H1 (cell line): ENCODE data around the gene RNF10. TPM values are rescaled to one million over a fixed set of nuclear protein-coding genes. Genes with fewer than 3 reads are reported as not detected.

ENCODE experiments used
- BACH1 ChIP-seq: IDR thresholded peaks from 2 replicates; pipeline ENCODE4 v1.6.1; 2012; ENCODE audit warnings: low read length, improper control_type of control experiment
- BCL11A ChIP-seq, 2 experiments: IDR thresholded peaks; one replicate each; pipeline ENCODE4 v1.6.1; 2011; ENCODE audit warnings: low read depth in 2 of 2, low read length in 2 of 2, mild to moderate bottlenecking in 2 of 2
- CBX5 ChIP-seq: fragments of 300-800, 300-1000 bp; sonication (generic); IDR thresholded peaks from 2 replicates; pipeline ENCODE4 v1.7.1; 2016; ENCODE audit warnings: antibody characterized with exemption, low read length, low read depth
- CBX8 ChIP-seq: fragments of 300-800, 300-1000 bp; sonication (generic); IDR thresholded peaks from 2 replicates; pipeline ENCODE4 v1.7.1; 2016; ENCODE audit warnings: low read depth, low read length, borderline replicate concordance
- CREB1 ChIP-seq: IDR thresholded peaks from 2 replicates; pipeline ENCODE4 v1.6.1; 2012; ENCODE audit warnings: inconsistent platforms
- CTBP2 ChIP-seq: IDR thresholded peaks from 2 replicates; pipeline ENCODE4 v1.7.0; 2011; ENCODE audit warnings: borderline replicate concordance, mild to moderate bottlenecking, moderate library complexity, mixed read lengths, low read length; ENCODE audit not compliant: insufficient read depth, insufficient read length
- JUN ChIP-seq: IDR thresholded peaks from 2 replicates; pipeline ENCODE4 v1.6.1; 2011; ENCODE audit warnings: low read depth, mild to moderate bottlenecking, improper control_type of control experiment, low read length
- NANOG ChIP-seq: IDR thresholded peaks from 2 replicates; pipeline ENCODE4 v1.6.1; 2011; ENCODE audit warnings: low read length, low read depth, mild to moderate bottlenecking, inconsistent platforms; ENCODE audit not compliant: insufficient read depth, poor library complexity, severe bottlenecking
- RXRA ChIP-seq: IDR thresholded peaks from 2 replicates; pipeline ENCODE4 v1.6.1; 2011; ENCODE audit warnings: low read depth, mild to moderate bottlenecking, low read length, moderate library complexity; ENCODE audit not compliant: insufficient read depth
- SIN3A ChIP-seq, 2 experiments: IDR thresholded peaks in 1 of 2; conservative IDR thresholded peaks in 1 of 2; 2 replicates each; pipeline ENCODE4 v1.6.1; 2011 to 2012; ENCODE audit warnings: low read length in 2 of 2, improper control_type of control experiment in 1 of 2, low read depth in 1 of 2, mild to moderate bottlenecking in 1 of 2
- TAF7 ChIP-seq: optimal IDR thresholded peaks from 2 replicates; pipeline ENCODE3; 2011; ENCODE audit warnings: low read depth, mild to moderate bottlenecking, inconsistent platforms, low read length, moderate library complexity, borderline replicate concordance
- polyA plus RNA-seq, 7 experiments: library from polyadenylated mRNA; depleted of rRNA in 3 of 7; stranded (reverse) in 5 of 7; unstranded in 2 of 7; fragments of >200 nt in 5 of 7; fragments of 200-250 nt in 2 of 7; gene quantifications; 1 replicate in 5 of 7; 2 replicates in 1 of 7; 4 replicates in 1 of 7; pipeline versions ENCODE4 v1.2.1 to v1.2.3, GENCODE V29; 2011 to 2013; ENCODE audit warnings: missing spikeins in 2 of 7, mixed read lengths in 2 of 7
- total RNA-seq: library from RNA; stranded (reverse); fragmentation: NEBNext Ultra II Directional; extraction: Animal tissue kit (Norgen Biotek cat#: 25700); gene quantifications from 2 replicates; pipeline ENCODE4 v1.2.1, GENCODE V29; 2021
- TF ChIP-seq, protein P1 (sequence below): fragments of 300-600 bp; sonication (generic); IDR thresholded peaks from 2 replicates; pipeline ENCODE4 v1.7.1; 2012; ENCODE audit warnings: low read length, moderate library complexity, mild to moderate bottlenecking, inconsistent platforms; ENCODE audit not compliant: insufficient replicate concordance

The RNF10 gene
- total and polyA plus RNA-seq, 2 of the 8 experiments (the other 6 are each of a cell fraction or from before 2014, with no cell fraction given): 71.6 to 171 TPM

GRCh38 chr12:120571299-120571698 is 37.1 kb downstream of the RNF10 start (continued):
- TF ChIP-seq, protein P1, sequence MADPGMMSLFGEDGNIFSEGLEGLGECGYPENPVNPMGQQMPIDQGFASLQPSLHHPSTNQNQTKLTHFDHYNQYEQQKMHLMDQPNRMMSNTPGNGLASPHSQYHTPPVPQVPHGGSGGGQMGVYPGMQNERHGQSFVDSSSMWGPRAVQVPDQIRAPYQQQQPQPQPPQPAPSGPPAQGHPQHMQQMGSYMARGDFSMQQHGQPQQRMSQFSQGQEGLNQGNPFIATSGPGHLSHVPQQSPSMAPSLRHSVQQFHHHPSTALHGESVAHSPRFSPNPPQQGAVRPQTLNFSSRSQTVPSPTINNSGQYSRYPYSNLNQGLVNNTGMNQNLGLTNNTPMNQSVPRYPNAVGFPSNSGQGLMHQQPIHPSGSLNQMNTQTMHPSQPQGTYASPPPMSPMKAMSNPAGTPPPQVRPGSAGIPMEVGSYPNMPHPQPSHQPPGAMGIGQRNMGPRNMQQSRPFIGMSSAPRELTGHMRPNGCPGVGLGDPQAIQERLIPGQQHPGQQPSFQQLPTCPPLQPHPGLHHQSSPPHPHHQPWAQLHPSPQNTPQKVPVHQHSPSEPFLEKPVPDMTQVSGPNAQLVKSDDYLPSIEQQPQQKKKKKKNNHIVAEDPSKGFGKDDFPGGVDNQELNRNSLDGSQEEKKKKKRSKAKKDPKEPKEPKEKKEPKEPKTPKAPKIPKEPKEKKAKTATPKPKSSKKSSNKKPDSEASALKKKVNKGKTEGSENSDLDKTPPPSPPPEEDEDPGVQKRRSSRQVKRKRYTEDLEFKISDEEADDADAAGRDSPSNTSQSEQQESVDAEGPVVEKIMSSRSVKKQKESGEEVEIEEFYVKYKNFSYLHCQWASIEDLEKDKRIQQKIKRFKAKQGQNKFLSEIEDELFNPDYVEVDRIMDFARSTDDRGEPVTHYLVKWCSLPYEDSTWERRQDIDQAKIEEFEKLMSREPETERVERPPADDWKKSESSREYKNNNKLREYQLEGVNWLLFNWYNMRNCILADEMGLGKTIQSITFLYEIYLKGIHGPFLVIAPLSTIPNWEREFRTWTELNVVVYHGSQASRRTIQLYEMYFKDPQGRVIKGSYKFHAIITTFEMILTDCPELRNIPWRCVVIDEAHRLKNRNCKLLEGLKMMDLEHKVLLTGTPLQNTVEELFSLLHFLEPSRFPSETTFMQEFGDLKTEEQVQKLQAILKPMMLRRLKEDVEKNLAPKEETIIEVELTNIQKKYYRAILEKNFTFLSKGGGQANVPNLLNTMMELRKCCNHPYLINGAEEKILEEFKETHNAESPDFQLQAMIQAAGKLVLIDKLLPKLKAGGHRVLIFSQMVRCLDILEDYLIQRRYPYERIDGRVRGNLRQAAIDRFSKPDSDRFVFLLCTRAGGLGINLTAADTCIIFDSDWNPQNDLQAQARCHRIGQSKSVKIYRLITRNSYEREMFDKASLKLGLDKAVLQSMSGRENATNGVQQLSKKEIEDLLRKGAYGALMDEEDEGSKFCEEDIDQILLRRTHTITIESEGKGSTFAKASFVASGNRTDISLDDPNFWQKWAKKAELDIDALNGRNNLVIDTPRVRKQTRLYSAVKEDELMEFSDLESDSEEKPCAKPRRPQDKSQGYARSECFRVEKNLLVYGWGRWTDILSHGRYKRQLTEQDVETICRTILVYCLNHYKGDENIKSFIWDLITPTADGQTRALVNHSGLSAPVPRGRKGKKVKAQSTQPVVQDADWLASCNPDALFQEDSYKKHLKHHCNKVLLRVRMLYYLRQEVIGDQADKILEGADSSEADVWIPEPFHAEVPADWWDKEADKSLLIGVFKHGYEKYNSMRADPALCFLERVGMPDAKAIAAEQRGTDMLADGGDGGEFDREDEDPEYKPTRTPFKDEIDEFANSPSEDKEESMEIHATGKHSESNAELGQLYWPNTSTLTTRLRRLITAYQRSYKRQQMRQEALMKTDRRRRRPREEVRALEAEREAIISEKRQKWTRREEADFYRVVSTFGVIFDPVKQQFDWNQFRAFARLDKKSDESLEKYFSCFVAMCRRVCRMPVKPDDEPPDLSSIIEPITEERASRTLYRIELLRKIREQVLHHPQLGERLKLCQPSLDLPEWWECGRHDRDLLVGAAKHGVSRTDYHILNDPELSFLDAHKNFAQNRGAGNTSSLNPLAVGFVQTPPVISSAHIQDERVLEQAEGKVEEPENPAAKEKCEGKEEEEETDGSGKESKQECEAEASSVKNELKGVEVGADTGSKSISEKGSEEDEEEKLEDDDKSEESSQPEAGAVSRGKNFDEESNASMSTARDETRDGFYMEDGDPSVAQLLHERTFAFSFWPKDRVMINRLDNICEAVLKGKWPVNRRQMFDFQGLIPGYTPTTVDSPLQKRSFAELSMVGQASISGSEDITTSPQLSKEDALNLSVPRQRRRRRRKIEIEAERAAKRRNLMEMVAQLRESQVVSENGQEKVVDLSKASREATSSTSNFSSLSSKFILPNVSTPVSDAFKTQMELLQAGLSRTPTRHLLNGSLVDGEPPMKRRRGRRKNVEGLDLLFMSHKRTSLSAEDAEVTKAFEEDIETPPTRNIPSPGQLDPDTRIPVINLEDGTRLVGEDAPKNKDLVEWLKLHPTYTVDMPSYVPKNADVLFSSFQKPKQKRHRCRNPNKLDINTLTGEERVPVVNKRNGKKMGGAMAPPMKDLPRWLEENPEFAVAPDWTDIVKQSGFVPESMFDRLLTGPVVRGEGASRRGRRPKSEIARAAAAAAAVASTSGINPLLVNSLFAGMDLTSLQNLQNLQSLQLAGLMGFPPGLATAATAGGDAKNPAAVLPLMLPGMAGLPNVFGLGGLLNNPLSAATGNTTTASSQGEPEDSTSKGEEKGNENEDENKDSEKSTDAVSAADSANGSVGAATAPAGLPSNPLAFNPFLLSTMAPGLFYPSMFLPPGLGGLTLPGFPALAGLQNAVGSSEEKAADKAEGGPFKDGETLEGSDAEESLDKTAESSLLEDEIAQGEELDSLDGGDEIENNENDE: no peak
- TF ChIP-seq RXRA: no peak
- no peak for TF ChIP-seq BCL11A (IDR thresholded peaks at IDR 0.05; ENCODE audit: low read depth in 2 of 2, low read length in 2 of 2)
- TF ChIP-seq NANOG: no peak
- TF ChIP-seq CBX5: no peak
- no peak for TF ChIP-seq CTBP2
- TF ChIP-seq SIN3A (conservative IDR thresholded peaks at IDR 0.05 in 1 of 2, IDR thresholded peaks at IDR 0.05 in 1 of 2; ENCODE audit: low read depth in 1 of 2, low read length in 2 of 2): no peak
- no peak for TF ChIP-seq TAF7
- no peak for TF ChIP-seq BACH1
- TF ChIP-seq CREB1: no peak
- TF ChIP-seq CBX8: no peak
- no peak for TF ChIP-seq JUN
